HepG2 (cell line): ENCODE results near the gene RECQL5. TPM values are rescaled to one million over a fixed set of nuclear protein-coding genes. Genes with fewer than 3 reads are reported as not detected.
A peak's percentile ranks its signal among the peaks of the same experiment; 100 is the strongest.

Experiments
- ELF3 ChIP-seq: IDR thresholded peaks from 2 replicates; pipeline ENCODE4 v1.6.1; 2016; ENCODE audit warnings: missing genetic modification reagents, missing compliant biosample characterization
- ERF ChIP-seq: IDR thresholded peaks from 2 replicates; pipeline ENCODE4 v1.6.1; 2018; ENCODE audit warnings: missing biosample characterization, missing genetic modification reagents
- HBP1 ChIP-seq: IDR thresholded peaks from 2 replicates; pipeline ENCODE4 v1.6.1; 2016; ENCODE audit warnings: low read depth, control low read depth
- NR3C1 ChIP-seq: sonication (generic); formaldehyde crosslinking; IDR thresholded peaks from 2 replicates; pipeline ENCODE4 v1.4.0; 2020; ENCODE audit warnings: missing genetic modification reagents
- RARA ChIP-seq: IDR thresholded peaks from 2 replicates; pipeline ENCODE4 v1.6.1; 2016; ENCODE audit warnings: missing genetic modification reagents, missing compliant biosample characterization
- RFXANK ChIP-seq: IDR thresholded peaks from 2 replicates; pipeline ENCODE4 v1.6.1; 2016
- ZNF33B ChIP-seq: sonication (generic); formaldehyde crosslinking; IDR thresholded peaks from 2 replicates; pipeline ENCODE4 v1.5.1; 2020; ENCODE audit warnings: mild to moderate bottlenecking, missing genetic modification reagents
- ZNF749 ChIP-seq: sonication (generic); formaldehyde crosslinking; IDR thresholded peaks from 2 replicates; pipeline ENCODE4 v1.8.0; 2022; ENCODE audit warnings: mild to moderate bottlenecking, missing genetic modification reagents, moderate library complexity, borderline replicate concordance
- ZNF83 ChIP-seq: sonication (generic); formaldehyde crosslinking; IDR thresholded peaks from 2 replicates; pipeline ENCODE4 v1.4.0; 2020; ENCODE audit warnings: missing genetic modification reagents, mild to moderate bottlenecking, borderline replicate concordance
- ZNF850 ChIP-seq: sonication (generic); formaldehyde crosslinking; conservative IDR thresholded peaks from 2 replicates; pipeline ENCODE4 v1.9.0; 2021; ENCODE audit warnings: mild to moderate bottlenecking, missing genetic modification reagents
- polyA plus RNA-seq, 8 experiments: library from polyadenylated mRNA; depleted of rRNA in 3 of 8; stranded (reverse) in 7 of 8; unstranded in 1 of 8; fragments of >200 nt; fragmentation: Illumina TruSeq in 4 of 8; extraction: Trizol in 4 of 8; gene quantifications; 2 replicates each; pipeline versions ENCODE4 v1.2.1 to v1.2.3, GENCODE V29; 2011 to 2016; ENCODE audit warnings: low read depth in 4 of 8, missing spikeins in 1 of 8, mixed read lengths in 1 of 8; ENCODE audit not compliant: insufficient read depth in 1 of 8
- total RNA-seq, 5 experiments: library from RNA; depleted of rRNA; stranded (reverse); fragments of >200 nt; fragmentation: Illumina TruSeq; extraction: Trizol; gene quantifications; 2 replicates each; pipeline ENCODE4 v1.2.3, GENCODE V29; 2016; ENCODE audit warnings: low read depth in 1 of 5
- TF ChIP-seq, protein P1 (sequence below): IDR thresholded peaks from 2 replicates; pipeline ENCODE4 v1.6.1; 2012; ENCODE audit warnings: low read length, improper control_type of control experiment

The RECQL5 gene
- total and polyA plus RNA-seq, 2 of the 13 experiments (the other 11 are each of a cell fraction or from before 2014, with no cell fraction given): 27.7 to 32.0 TPM

GRCh38 chr17:75633486-75634375 is 33.2 kb downstream of the RECQL5 start (continued):
- TF ChIP-seq HBP1 (CRISPR knock-in tag) (0 out of 2 replicates have a peak, but pooled peaks have one; percentile 18), ZNF83 (peak; percentile 20; the same call in 1 of the 2 replicates), RFXANK (CRISPR knock-in tag) (no peak), NR3C1 (no peak), RARA (CRISPR knock-in tag) (no peak), ZNF749 (CRISPR knock-in tag) (no peak), ZNF33B (CRISPR knock-in tag) (0 out of 2 replicates have a peak, but pooled peaks have one; percentile 38), ZNF850 (CRISPR knock-in tag) (no peak), ELF3 (CRISPR knock-in tag) (0 out of 2 replicates have a peak, but pooled peaks have one; percentile 35), ERF (CRISPR knock-in tag) (peak; percentile 48; the same call in 1 of the 2 replicates)
- TF ChIP-seq, protein P1, sequence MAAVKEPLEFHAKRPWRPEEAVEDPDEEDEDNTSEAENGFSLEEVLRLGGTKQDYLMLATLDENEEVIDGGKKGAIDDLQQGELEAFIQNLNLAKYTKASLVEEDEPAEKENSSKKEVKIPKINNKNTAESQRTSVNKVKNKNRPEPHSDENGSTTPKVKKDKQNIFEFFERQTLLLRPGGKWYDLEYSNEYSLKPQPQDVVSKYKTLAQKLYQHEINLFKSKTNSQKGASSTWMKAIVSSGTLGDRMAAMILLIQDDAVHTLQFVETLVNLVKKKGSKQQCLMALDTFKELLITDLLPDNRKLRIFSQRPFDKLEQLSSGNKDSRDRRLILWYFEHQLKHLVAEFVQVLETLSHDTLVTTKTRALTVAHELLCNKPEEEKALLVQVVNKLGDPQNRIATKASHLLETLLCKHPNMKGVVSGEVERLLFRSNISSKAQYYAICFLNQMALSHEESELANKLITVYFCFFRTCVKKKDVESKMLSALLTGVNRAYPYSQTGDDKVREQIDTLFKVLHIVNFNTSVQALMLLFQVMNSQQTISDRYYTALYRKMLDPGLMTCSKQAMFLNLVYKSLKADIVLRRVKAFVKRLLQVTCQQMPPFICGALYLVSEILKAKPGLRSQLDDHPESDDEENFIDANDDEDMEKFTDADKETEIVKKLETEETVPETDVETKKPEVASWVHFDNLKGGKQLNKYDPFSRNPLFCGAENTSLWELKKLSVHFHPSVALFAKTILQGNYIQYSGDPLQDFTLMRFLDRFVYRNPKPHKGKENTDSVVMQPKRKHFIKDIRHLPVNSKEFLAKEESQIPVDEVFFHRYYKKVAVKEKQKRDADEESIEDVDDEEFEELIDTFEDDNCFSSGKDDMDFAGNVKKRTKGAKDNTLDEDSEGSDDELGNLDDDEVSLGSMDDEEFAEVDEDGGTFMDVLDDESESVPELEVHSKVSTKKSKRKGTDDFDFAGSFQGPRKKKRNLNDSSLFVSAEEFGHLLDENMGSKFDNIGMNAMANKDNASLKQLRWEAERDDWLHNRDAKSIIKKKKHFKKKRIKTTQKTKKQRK: no peak
